Activated CD4-positive, alpha-beta T cell treated with anti-CD3 and anti-CD28 coated beads for 4 hours (primary cell): ENCODE measurements around the gene ARHGAP10.
"Not testable (repeated sequence)": the region's sequence is repeated elsewhere in the genome, so short reads cannot be mapped to it uniquely, and the experiment has no call there.

ENCODE experiments used
- DNase-seq, 2 donors: peaks; one replicate each; pipeline ENCODE4 v3.0.0-alpha.2; 2020

ARHGAP10 gene

GRCh38 chr4:147855571-147856009, 123.7 kb downstream of the ARHGAP10 start:
- no peak for DNase-seq

GRCh38 chr4:147860960-147861359, 129.1 kb downstream of the ARHGAP10 start:
- DNase-seq: no peak

- DNase-seq: no peak
Measured at GRCh38 chr4:147862043-147862692, 130.3 kb downstream of the ARHGAP10 start.

- no peak for DNase-seq
Measured at GRCh38 chr4:147863111-147863747, 131.3 kb downstream of the ARHGAP10 start.

GRCh38 chr4:147863808-147864472, 132.1 kb downstream of the ARHGAP10 start:
- no peak for DNase-seq

GRCh38 chr4:147864607-147865006, 132.7 kb downstream of the ARHGAP10 start:
- no peak for DNase-seq

GRCh38 chr4:147865926-147866325, 134.0 kb downstream of the ARHGAP10 start:
- no peak for DNase-seq

GRCh38 chr4:147866532-147867271, 134.8 kb downstream of the ARHGAP10 start:
- DNase-seq: peak; percentile 87 to 96

- DNase-seq: no peak
Measured at GRCh38 chr4:147874109-147874508, 142.2 kb downstream of the ARHGAP10 start.

- no peak for DNase-seq
Measured at GRCh38 chr4:147877308-147877771, 145.5 kb downstream of the ARHGAP10 start.

- no peak for DNase-seq
Measured at GRCh38 chr4:147879676-147880075, 147.8 kb downstream of the ARHGAP10 start.

GRCh38 chr4:147880511-147880910, 148.6 kb downstream of the ARHGAP10 start:
- DNase-seq: no peak

GRCh38 chr4:147884536-147884935, 152.6 kb downstream of the ARHGAP10 start:
- no peak for DNase-seq

GRCh38 chr4:147885216-147885615, 153.3 kb downstream of the ARHGAP10 start:
- not testable (repeated sequence) for DNase-seq

GRCh38 chr4:147891476-147892115, 159.7 kb downstream of the ARHGAP10 start:
- DNase-seq: no peak

- no peak for DNase-seq
Measured at GRCh38 chr4:147899512-147899911, 167.6 kb downstream of the ARHGAP10 start.

GRCh38 chr4:147901388-147901787, 169.5 kb downstream of the ARHGAP10 start:
- no peak for DNase-seq

GRCh38 chr4:147901916-147902315, 170.0 kb downstream of the ARHGAP10 start:
- DNase-seq: no peak

GRCh38 chr4:147909225-147909624, 177.3 kb downstream of the ARHGAP10 start:
- no peak for DNase-seq

- DNase-seq: no peak
Measured at GRCh38 chr4:147910315-147910714, 178.4 kb downstream of the ARHGAP10 start.

- DNase-seq: not testable (repeated sequence)
Measured at GRCh38 chr4:147912106-147912505, 180.2 kb downstream of the ARHGAP10 start.

GRCh38 chr4:147913137-147913536, 181.2 kb downstream of the ARHGAP10 start:
- DNase-seq: no peak

GRCh38 chr4:147916351-147916750, 184.5 kb downstream of the ARHGAP10 start:
- DNase-seq: no peak
